Neural progenitor cell (in vitro differentiated cells): ENCODE measurements around the gene BCL2L13.

ENCODE experiments used
- EZH2 ChIP-seq: fragments of 200-600 bp; sonication (generic); IDR thresholded peaks from 2 replicates; pipeline ENCODE4 v1.6.1; 2017; ENCODE audit warnings: antibody characterized with exemption, mild to moderate bottlenecking, moderate library complexity
- EZH2phosphoT487 ChIP-seq: fragments of 200-600 bp; sonication (generic); IDR thresholded peaks from 2 replicates; pipeline ENCODE4 v1.6.1; 2017; ENCODE audit warnings: antibody characterized with exemption
- TF ChIP-seq, protein P1 (sequence below): fragments of 200-600 bp; sonication (generic); IDR thresholded peaks from 2 replicates; pipeline ENCODE4 v1.5.1; 2017; ENCODE audit warnings: antibody characterized with exemption, mild to moderate bottlenecking

DNA sequence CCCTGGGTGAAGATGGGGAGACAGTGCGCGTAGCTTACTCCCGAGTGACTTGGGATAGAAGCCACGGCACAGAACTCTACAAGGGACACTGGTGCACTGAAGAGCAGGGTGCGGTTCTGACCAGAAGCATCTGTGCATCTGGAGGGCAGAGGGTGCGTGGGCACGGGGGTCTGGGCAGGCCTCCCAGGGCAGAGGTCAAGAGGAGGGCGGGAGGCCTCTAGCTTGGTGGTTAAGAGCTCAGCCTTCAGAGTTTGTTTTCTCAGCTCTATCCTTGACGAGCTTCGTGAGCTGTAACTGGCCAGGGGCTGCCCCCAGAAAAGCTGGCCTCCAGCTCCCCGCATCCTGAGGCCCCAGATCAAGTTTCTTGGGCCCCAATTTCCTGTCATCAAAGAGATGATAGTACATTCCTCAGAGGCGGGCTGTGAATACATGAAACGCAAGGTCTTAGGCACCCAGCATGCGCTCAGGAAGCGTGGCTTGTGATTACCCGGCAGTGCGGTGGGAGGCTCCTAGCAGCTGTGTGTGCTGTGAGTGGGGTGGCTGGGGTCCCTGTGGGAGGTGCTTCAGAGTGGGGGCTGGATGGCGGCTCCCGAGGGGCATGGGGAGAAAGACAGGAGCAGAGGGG lies 141.7 kb downstream of the BCL2L13 start:
- TF ChIP-seq, protein P1, sequence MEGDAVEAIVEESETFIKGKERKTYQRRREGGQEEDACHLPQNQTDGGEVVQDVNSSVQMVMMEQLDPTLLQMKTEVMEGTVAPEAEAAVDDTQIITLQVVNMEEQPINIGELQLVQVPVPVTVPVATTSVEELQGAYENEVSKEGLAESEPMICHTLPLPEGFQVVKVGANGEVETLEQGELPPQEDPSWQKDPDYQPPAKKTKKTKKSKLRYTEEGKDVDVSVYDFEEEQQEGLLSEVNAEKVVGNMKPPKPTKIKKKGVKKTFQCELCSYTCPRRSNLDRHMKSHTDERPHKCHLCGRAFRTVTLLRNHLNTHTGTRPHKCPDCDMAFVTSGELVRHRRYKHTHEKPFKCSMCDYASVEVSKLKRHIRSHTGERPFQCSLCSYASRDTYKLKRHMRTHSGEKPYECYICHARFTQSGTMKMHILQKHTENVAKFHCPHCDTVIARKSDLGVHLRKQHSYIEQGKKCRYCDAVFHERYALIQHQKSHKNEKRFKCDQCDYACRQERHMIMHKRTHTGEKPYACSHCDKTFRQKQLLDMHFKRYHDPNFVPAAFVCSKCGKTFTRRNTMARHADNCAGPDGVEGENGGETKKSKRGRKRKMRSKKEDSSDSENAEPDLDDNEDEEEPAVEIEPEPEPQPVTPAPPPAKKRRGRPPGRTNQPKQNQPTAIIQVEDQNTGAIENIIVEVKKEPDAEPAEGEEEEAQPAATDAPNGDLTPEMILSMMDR: no peak
- TF ChIP-seq EZH2 (no peak), EZH2phosphoT487 (no peak)
